ENCODE results near the gene TMEM147. TPM values are rescaled to one million over a fixed set of nuclear protein-coding genes. Genes with fewer than 3 reads are reported as not detected.

TMEM147 gene
- total and polyA plus RNA-seq, 2 donors (not counting 3 experiments of a cell fraction or from before 2014, with no cell fraction given), result 75.8 to 214 TPM

DNA sequence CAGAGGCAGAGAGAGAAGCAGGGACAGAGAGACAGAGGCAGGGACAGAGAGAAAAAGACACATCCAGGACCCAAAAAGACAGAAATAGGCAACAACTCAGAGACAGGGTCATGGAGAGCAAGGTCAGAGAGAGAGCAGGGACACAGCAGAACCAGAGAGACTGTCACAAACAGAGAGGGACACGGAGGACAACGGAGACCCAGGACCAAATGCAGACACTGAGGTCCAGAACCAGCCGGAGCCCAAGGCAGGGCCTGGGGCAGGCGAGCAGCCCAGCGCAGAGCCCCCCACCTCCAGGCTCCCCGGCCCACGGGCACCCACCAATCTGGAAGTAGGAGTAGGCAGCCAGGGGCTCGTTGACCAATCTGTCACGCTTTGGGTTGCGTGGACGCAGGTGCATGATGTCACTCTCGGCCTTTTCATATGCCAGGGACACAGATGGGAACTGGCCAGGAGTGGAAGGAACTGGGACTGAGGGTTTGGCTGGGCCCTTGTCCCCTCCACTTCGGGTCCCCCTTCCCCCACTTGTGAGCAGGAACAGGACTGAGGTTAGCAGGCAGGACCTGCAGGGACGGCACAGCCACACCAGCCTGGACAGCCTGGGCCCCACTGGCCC is 8.1 kb downstream of the TMEM147 start:
- ChIA-PET POLR2A (no interaction called here), CTCF (no interaction called here)
- FAIRE-seq, result no peak

More for the DNA sequence above, 8.1 kb downstream of the TMEM147 start:
- H3K9me1 ChIP-seq (replicated peaks; ENCODE audit: control insufficient read depth, extremely low read depth, insufficient read depth, low read length), result no peaks in the 10 kb centered on the region
- H3K4me3 ChIP-seq (replicated peaks in 1 of 3; ENCODE audit: insufficient read depth in 1 of 3, low read depth in 1 of 3, low read length in 3 of 3), result no peak overlapping the region
- H3K4me2 ChIP-seq (ENCODE audit: insufficient read depth, low read length), result no peak overlapping the region
- H3K9ac ChIP-seq (replicated peaks; ENCODE audit: extremely low read depth, insufficient read depth, low read length), result no peak overlapping the region
- BruUV-seq (replicated peaks), result no TSS peak
- TF ChIP-seq POLR2A (IDR thresholded peaks at IDR 0.05; ENCODE audit: low read depth, low read length) (no peak), EZH2 (IDR thresholded peaks at IDR 0.05; ENCODE audit: borderline replicate concordance, low read depth, low read length, severe bottlenecking) (no peak), FOS (IDR thresholded peaks at IDR 0.05; ENCODE audit: borderline replicate concordance, insufficient read depth, low read length) (no peak), POLR2AphosphoS5 (IDR thresholded peaks at IDR 0.05; ENCODE audit: insufficient read depth, low read depth, low read length) (no peak), JUN (IDR thresholded peaks at IDR 0.05; ENCODE audit: borderline replicate concordance, insufficient read depth, insufficient read length, low read depth) (no peak), MYC (IDR thresholded peaks at IDR 0.05; ENCODE audit: low read depth, low read length) (no peak), GATA2 (IDR thresholded peaks at IDR 0.05; ENCODE audit: insufficient read depth, insufficient read length, low read depth, low read length) (no peak)
- TF ChIP-seq, protein P1, sequence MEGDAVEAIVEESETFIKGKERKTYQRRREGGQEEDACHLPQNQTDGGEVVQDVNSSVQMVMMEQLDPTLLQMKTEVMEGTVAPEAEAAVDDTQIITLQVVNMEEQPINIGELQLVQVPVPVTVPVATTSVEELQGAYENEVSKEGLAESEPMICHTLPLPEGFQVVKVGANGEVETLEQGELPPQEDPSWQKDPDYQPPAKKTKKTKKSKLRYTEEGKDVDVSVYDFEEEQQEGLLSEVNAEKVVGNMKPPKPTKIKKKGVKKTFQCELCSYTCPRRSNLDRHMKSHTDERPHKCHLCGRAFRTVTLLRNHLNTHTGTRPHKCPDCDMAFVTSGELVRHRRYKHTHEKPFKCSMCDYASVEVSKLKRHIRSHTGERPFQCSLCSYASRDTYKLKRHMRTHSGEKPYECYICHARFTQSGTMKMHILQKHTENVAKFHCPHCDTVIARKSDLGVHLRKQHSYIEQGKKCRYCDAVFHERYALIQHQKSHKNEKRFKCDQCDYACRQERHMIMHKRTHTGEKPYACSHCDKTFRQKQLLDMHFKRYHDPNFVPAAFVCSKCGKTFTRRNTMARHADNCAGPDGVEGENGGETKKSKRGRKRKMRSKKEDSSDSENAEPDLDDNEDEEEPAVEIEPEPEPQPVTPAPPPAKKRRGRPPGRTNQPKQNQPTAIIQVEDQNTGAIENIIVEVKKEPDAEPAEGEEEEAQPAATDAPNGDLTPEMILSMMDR (IDR thresholded peaks at IDR 0.05; ENCODE audit: extremely low read depth in 1 of 2, insufficient read depth in 1 of 2, low read depth in 1 of 2, low read length in 2 of 2), result no peak
- TF ChIP-seq, protein P2, sequence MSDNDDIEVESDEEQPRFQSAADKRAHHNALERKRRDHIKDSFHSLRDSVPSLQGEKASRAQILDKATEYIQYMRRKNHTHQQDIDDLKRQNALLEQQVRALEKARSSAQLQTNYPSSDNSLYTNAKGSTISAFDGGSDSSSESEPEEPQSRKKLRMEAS (IDR thresholded peaks at IDR 0.05; ENCODE audit: insufficient read depth, insufficient read length), result no peak
- H3K9me3 ChIP-seq (replicated peaks; ENCODE audit: control insufficient read depth, insufficient read depth, low read length), result no peaks in the 10 kb centered on the region
- no peaks in the 10 kb centered on the region for H3K79me2 ChIP-seq (ENCODE audit: control insufficient read depth, insufficient read depth, low read length)
- DNase-seq (ENCODE audit: low read depth, low spot score), result no peak
- H3K4me1 ChIP-seq (ENCODE audit: control insufficient read depth, extremely low read depth, insufficient read depth, low read length), result no peaks in the 10 kb centered on the region
- intact Hi-C loops (cut with micrococcal nuclease), result no loop called here
- no peak overlapping the region for H3K27ac ChIP-seq (ENCODE audit: insufficient read depth, low read depth, low read length)
- H3K36me3 ChIP-seq (ENCODE audit: control insufficient read depth in 2 of 2, extremely low read depth in 1 of 2, insufficient read depth in 2 of 2, low read length in 2 of 2), result no peaks in the 10 kb centered on the region
- no peak overlapping the region for H2AFZ ChIP-seq (ENCODE audit: low read depth, low read length)
- H3K27me3 ChIP-seq (ENCODE audit: control insufficient read depth in 2 of 2, insufficient read depth in 2 of 2, low read length in 2 of 2), result no peaks in the 10 kb centered on the region
- H4K20me1 ChIP-seq (replicated peaks; ENCODE audit: control insufficient read depth, extremely low read depth, insufficient read depth, low read length), result no peaks in the 10 kb centered on the region
- dilution Hi-C loops (cut with MboI; ENCODE audit: extremely low pct_ligation_motif_present, low sequenced_read_pairs), result no loop called here
